ENCODE measurements around the gene ZNF470.

ZNF470 gene

DNA sequence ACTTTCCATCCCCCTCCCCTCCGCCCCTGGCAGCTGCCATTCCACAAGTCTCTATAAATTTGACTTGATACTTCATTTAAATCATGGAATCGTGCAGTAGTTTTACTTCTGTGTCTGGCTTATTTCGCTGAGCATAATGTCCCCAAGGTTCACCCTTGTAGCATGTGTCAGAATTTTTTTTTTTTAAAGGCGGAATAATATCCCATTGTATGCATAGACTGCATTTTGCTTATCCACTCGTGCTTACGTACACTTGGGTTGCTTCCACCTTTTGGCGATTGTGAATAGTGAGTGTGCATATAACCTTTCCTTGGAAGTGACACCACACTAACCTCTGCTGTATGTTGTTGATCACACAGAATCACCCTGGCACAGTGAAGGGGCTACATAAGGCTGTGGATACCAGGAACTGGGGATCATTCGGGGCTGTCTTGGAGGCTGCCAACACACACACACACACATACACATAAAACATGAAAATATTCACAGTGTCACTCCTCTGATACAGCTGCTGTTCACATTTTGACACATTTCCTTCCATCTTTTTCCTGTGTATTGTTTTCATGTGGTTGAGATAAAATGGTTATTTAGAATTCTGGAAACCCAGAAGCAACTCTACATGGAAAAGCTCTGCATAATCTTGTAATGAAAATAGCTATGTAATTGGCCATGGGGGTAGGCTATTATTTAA is 41.2 kb downstream of the ZNF470 start:
- DNase-seq (ENCODE audit: low spot score) = no peak

DNA sequence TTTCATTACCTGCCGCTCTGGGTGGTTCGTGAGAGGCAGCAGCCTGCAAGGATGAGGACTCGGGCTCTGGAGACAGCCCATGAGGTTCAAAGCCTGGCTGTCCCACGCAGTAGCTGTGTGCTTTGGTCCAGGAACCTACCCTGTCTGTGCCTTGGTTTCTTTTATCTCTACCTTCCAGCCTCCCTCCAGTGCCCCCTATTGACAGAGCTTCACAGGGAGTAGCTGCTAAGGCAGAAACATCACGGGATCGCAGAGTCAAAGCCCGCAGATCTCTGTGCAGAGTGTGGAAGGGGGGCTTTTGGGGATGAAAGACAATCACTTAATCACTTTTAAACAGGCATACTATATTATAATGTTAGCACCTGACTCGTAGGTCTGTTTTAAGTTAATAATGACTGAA is 44.0 kb downstream of the ZNF470 start:
- no peak for DNase-seq (ENCODE audit: low spot score)

DNA sequence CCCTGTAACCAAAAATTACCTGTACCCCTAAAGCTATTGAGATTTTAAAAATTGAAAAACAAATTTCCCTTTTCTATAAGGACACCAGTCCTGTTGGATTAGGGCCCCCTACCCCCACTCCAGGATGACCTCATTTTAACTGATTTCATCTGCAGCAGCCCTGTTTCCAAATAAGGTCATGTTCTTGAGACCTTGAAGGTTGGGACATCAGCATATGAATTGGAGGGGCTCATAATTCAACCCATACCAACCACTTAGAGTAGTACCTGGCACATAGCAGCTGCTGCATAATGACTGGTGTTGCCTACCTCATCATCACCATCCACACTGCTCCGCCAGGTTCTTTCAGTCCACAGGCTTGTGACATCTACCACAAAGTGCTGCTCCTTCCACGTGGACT is 45.5 kb downstream of the ZNF470 start:
- DNase-seq (ENCODE audit: low spot score) = no peak

DNA sequence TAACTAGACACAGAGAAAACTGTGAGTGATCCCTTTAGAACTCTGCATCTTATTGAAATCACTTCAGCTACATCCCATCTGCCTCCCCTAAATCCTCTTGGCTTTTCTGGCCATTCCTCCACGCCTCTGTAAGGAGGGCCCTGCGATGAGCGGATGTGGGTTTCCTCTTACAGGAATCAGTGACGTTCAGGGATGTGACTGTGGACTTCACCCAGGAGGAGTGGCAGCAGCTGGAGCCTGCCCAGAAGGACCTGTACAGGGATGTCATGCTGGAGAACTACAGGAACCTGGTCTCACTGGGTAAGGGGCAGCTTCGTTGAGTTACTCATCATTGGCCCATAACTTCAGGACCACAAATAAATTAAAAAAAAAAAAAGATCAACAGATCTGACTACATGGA is 46.4 kb downstream of the ZNF470 start:
- DNase-seq (ENCODE audit: low spot score) = no peak

DNA sequence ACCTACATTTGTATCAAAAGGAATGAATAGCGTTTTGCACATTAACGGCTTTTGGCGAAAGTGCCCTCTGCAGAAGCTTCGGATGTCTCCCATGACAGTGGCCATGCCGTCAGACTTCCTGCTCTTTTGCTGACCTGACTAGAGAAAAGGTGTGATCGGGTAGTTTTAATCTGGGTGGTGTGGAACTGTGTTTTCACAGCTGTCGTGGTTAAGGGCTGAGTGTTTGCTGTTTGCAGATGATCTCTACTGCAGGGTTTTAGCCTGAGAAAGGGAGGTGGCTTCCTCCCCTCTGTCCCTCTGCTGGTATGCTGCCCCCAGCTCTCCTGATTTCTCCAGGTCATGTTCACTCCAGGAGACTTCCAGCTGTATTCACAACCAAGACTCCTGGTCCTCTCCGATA is 50.3 kb downstream of the ZNF470 start:
- no peak for DNase-seq (ENCODE audit: low spot score)

DNA sequence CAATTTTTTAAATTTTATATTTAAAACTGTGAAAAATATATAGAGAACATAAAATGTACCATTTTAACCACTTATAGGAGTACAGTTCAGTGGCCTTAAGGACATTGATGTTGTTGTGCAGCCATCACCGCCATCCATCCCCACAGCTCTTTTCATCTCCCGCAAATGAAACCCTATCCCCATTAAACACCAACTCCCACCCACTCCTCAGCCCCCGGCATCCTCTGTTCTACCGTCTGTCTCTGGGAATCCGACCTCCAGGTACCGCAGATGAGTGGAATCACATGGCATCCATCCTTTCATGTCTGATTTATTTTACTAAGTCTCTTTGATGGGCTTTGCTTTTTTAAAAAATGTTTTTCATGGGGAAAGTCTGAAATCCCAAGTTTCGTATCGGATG is 51.9 kb downstream of the ZNF470 start:
- no peak for DNase-seq (ENCODE audit: low spot score)

DNA sequence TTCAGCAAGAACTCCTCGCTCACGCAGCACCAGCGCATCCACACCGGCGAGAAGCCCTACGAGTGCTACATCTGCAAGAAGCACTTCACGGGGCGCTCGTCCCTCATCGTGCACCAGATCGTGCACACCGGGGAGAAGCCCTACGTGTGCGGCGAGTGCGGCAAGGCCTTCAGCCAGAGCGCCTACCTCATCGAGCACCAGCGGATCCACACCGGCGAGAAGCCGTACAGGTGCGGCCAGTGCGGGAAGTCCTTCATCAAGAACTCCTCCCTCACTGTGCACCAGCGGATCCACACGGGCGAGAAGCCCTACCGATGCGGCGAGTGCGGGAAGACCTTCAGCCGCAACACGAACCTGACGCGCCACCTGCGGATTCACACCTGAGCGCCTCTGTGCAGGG is 55.1 kb downstream of the ZNF470 start:
- DNase-seq (ENCODE audit: low spot score) = no peak

DNA sequence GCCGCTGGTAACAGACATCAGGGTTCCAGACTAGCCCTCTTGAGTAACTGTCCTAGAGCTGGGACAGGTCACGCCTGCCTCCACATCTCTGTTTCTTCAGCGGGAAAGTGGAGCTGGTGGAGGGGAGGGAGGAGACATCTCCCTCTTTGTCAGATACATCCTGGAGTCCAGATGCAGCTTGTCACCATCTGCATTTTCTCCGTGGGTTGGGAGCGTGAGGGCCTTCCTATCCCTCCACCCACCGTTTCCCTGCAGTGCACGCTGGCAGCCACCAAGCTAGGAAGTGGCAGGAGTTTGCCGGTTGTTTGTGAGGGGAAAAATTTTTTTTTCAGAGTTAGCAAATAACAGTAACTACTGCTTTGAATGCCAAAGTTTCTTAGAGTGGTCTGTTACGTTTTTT is 55.7 kb downstream of the ZNF470 start:
- DNase-seq (ENCODE audit: low spot score) = no peak

DNA sequence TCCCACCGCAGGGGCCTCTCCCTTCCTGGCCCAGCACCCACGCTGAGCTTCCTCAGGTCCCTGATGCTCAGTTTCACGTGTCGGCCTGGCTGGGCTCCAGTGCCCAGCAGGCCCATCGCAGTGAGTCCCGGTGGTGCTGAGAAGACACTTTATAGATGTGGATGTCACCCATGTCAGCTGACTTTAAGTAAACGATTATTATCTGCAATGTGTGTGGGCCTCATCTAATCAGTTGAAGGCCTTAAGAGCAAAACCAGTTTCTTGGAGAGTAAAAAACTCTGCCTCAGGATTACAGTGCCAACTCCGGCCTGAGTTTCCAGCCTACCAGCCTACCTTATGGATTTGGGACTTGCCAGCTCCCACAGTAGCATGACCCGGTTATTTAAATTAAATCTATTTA is 58.4 kb downstream of the ZNF470 start:
- DNase-seq (ENCODE audit: low spot score) = no peak

DNA sequence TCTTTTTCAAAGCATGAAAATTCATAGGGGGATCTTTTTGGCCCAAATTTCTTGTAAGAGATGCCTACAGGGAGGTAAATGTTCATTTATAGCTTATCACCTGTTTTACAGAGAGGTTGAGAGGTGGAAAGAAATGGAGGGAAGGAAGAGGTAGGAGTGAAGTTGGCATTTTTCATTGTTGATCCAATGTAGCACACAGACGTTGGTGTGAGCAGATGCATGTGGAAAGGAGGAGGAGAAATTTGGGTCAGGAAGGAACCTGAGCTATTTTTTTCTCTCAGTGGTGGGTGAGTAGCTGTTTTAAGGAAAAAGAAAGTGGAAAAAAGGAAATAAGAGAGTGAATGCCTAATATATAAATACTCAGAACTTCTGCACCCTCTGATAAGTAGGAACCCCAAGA is 65.8 kb downstream of the ZNF470 start:
- no peak for DNase-seq (ENCODE audit: low spot score)

DNA sequence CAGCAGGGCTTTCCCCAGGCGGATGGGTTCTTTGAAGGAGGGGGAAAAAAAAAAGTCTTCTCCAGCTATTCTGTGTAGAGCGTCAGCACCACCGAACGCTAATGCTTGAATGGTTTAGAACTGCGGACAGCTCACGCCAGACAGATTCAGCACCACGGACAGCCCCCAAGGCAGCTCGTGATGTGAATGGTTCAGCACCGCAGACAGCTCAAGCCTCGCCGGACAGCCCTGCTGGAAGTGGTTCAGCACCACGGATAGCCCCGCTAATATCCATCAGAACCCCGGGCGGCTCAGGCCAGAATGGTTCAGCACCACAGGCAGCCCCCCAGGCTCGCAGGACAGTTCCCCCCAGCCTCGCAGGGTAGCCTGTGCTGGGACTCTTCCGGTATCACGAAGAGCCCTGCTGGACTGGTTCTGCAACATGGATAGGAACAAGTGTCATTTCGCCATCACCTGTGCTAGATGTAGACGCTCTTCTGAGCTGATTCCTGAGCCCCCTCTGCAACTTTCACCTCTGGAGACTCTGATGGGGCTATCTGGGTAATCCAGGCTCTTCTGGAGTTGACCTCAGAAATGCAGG is 70.8 kb downstream of the ZNF470 start:
- DNase-seq (ENCODE audit: low spot score) = peak; percentile 31

Measured in hepatic stellate cell (primary cell).